AG04450 (cell line): ENCODE results near the gene TMEM273. TPM values are rescaled to one million over a fixed set of nuclear protein-coding genes. Genes with fewer than 3 reads are reported as not detected.

Source experiments
- CTCF ChIA-PET: fragments of 300-600, 350-600 bp; formaldehyde crosslinking; extraction: SDS; loops from one replicate; lab custom pipeline; 2022; ENCODE audit warnings: antibody characterized with exemption, inconsistent platforms; lab: Charles Lee
- POLR2A ChIA-PET: fragments of 350-600 bp; formaldehyde crosslinking; extraction: SDS; loops from one replicate; lab custom pipeline; 2021; ENCODE audit warnings: antibody characterized with exemption, inconsistent platforms; lab: Yijun Ruan, JAX
- DNase-seq: peaks from one replicate; pipeline ENCODE4 v3.0.0-alpha.2; 2011; ENCODE audit warnings: low read depth, low spot score
- H3K27ac ChIP-seq: one replicate; pipeline ENCODE4 v1.5.1; 2012; ENCODE audit warnings: low read depth, low read length, control low read depth
- H3K27me3 ChIP-seq: one replicate; pipeline ENCODE4 v1.6.0; 2012; ENCODE audit warnings: low read length; ENCODE audit not compliant: control insufficient read depth, insufficient read depth
- H3K4me3 ChIP-seq: 2 replicates; pipeline ENCODE4 v1.5.1; 2011; ENCODE audit warnings: mild to moderate bottlenecking, low read depth, low read length, control low read depth
- H3K9me3 ChIP-seq: 2 replicates; pipeline ENCODE4 v1.5.1; 2012; ENCODE audit warnings: low read length; ENCODE audit not compliant: control insufficient read depth, insufficient read depth
- CTCF ChIP-seq: IDR thresholded peaks from 2 replicates; pipeline ENCODE4 v1.5.1; 2011; ENCODE audit warnings: low read depth, low read length, control low read depth, inconsistent platforms
- polyA plus RNA-seq: library from polyadenylated mRNA; depleted of rRNA; stranded (reverse); fragments of >200 nt; gene quantifications from 2 replicates; pipeline ENCODE4 v1.2.3, GENCODE V29; 2011

Gene TMEM273
- polyA plus RNA-seq, 1 experiment: not detected

DNA sequence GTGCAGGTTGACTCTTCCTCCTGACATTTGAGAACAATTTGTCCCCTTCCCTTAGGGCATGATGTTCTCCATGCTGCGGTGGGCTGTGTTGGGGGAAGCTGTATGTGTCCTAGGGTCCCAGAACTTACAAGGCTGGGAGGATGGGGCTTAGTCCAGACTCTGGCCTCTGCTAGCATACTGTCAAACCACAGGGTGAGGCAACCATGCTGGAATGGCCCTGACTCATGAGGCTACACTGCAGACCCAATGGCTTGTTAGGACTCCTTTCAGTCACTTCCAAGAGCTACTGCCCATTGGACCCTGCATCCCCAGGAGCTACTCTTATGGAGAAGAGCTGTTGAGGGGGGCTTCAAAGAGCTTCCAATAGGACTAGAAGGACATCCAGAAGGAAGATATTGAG, 34.2 kb downstream of the TMEM273 start:
- ChIA-PET CTCF (interaction anchor here (1.9 kb wide), 1 partner anchor 10 kb away, joined by 4 read pairs; no protein-coding TSS in a partner anchor), POLR2A (interaction anchor here (0.6 kb wide), 1 partner anchor 103 kb away, joined by 4 read pairs; no protein-coding TSS in a partner anchor)
- TF ChIP-seq CTCF: no peak
- H3K4me3 ChIP-seq: no peak overlapping the region
- H3K27ac ChIP-seq: no peak overlapping the region
- DNase-seq: no peak
- H3K27me3 ChIP-seq: no peaks in the 10 kb centered on the region
- H3K9me3 ChIP-seq: no peaks in the 10 kb centered on the region

- DNase-seq: no peak
- TF ChIP-seq CTCF: no peak
- ChIA-PET CTCF (interaction anchor here (1.9 kb wide), 1 partner anchor 11 kb away, joined by 4 read pairs; no protein-coding TSS in a partner anchor), POLR2A (interaction anchor here (0.6 kb wide), 1 partner anchor 102 kb away, joined by 4 read pairs; no protein-coding TSS in a partner anchor)
- Histone ChIP-seq H3K9me3 (peaks cover 2% of the 10 kb centered on the region; the same call in 1 of the 2 replicates), H3K4me3 (no peak overlapping the region), H3K27ac (no peak overlapping the region), H3K27me3 (no peaks in the 10 kb centered on the region)
These were observed 35.1 kb downstream of the TMEM273 start for GRCh38 chr10:49153115-49153514.

GRCh38 chr10:49152663-49153062, 35.5 kb downstream of the TMEM273 start:
- Histone ChIP-seq H3K9me3 (peaks cover 6% of the 10 kb centered on the region), H3K27me3 (no peaks in the 10 kb centered on the region), H3K4me3 (no peak overlapping the region), H3K27ac (no peak overlapping the region)
- POLR2A ChIA-PET: no interaction called here
- DNase-seq: no peak
- TF ChIP-seq CTCF: no peak
- CTCF ChIA-PET: interaction anchor here (0.7 to 1.2 kb wide), 2 partner anchors 12 kb away, joined by 6 read pairs; no protein-coding TSS in a partner anchor

DNA sequence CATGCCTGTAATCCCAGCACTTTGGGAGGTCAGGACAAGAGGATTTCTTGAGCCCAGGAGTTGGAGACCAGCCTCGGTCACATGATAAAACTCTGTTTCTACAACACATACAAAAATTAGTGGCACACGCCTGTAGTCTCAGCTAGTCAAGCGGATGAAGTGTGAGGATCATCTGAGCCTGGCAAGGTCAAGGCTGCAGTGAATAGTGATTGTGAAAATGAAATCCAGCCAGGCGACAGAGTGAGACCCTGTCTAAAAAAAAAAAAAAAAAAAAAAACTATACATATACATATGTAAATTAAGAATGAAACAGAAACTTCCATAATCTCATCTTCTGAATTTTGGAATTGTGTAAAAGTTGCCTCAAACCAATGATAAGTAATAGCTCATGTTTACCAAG, 36.2 kb downstream of the TMEM273 start:
- ChIA-PET CTCF (interaction anchor here (0.7 to 1.2 kb wide), 2 partner anchors 12 kb away, joined by 6 read pairs; no protein-coding TSS in a partner anchor), POLR2A (no interaction called here)
- H3K4me3 ChIP-seq: no peak overlapping the region
- H3K27me3 ChIP-seq: no peaks in the 10 kb centered on the region
- H3K27ac ChIP-seq: no peak overlapping the region
- no peak for TF ChIP-seq CTCF
- peaks cover 9% of the 10 kb centered on the region for H3K9me3 ChIP-seq
- no peak for DNase-seq

- peaks cover 9% of the 10 kb centered on the region for H3K9me3 ChIP-seq
- CTCF ChIA-PET: interaction anchor here (0.7 to 1.2 kb wide), 2 partner anchors 13 to 672 kb away, joined by 3 to 6 read pairs; no protein-coding TSS in a partner anchor
- no peak overlapping the region for H3K27ac ChIP-seq
- no peaks in the 10 kb centered on the region for H3K27me3 ChIP-seq
- DNase-seq: no peak
- no peak overlapping the region for H3K4me3 ChIP-seq
- TF ChIP-seq CTCF: no peak
- POLR2A ChIA-PET: no interaction called here
These were observed 36.7 kb downstream of the TMEM273 start for GRCh38 chr10:49151481-49151880.
